Measurements from ENCODE around the gene B3GNT9.

DNA sequence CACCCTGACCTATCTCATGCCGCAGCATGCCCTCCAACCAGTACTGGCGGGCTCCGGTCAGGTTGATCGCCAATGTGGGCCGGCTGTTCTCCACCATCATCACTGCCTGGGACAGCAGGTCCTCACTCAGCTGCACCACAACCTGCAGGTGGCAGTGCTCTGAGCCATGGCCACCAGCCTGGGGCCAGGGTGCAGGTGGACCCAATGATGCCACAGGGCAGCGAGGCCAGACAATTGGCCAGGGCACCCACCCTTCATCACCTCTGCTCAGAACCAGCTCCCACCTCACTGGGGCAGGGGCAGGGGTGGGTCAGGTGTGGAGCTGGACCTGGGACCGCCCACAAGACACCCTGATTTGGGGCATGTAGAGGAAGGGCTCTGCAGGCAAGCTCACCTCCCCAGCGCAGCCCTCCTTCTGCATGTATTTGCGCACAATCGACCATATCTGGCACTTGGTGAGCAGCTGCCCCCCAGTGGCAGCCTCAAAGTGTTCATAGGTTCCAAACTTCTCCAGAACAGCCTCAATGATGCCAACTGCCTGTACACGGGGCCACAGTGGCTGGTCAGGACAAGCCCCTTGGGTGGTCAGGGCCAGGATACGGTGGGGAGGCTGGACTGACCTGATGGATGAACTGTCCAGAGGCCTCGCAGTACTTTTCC lies 28.8 kb upstream of the B3GNT9 start:
- TF ChIP-seq, protein P1, sequence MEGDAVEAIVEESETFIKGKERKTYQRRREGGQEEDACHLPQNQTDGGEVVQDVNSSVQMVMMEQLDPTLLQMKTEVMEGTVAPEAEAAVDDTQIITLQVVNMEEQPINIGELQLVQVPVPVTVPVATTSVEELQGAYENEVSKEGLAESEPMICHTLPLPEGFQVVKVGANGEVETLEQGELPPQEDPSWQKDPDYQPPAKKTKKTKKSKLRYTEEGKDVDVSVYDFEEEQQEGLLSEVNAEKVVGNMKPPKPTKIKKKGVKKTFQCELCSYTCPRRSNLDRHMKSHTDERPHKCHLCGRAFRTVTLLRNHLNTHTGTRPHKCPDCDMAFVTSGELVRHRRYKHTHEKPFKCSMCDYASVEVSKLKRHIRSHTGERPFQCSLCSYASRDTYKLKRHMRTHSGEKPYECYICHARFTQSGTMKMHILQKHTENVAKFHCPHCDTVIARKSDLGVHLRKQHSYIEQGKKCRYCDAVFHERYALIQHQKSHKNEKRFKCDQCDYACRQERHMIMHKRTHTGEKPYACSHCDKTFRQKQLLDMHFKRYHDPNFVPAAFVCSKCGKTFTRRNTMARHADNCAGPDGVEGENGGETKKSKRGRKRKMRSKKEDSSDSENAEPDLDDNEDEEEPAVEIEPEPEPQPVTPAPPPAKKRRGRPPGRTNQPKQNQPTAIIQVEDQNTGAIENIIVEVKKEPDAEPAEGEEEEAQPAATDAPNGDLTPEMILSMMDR (conservative IDR thresholded peaks at IDR 0.05) = no peak; the same call in 1 of the 2 replicates
- TF ChIP-seq EZH2 (IDR thresholded peaks at IDR 0.05; ENCODE audit: low read depth) = no peak
